Stimulated activated CD8-positive, alpha-beta memory T cell treated with anti-CD3 and anti-CD28 coated beads, Interleukin-4, amount 100 ng/mL, for 4 hours (primary cell): ENCODE measurements around the gene DHCR24.

Experiments used
- DNase-seq, 2 donors: peaks; one replicate each; pipeline ENCODE4 v3.0.0-alpha.2; 2020; ENCODE audit warnings: low read depth in 2 of 2, low spot score in 1 of 2

Gene DHCR24

GRCh38 chr1:54803761-54804470 is 83.1 kb downstream of the DHCR24 start:
- no peak for DNase-seq

DNA sequence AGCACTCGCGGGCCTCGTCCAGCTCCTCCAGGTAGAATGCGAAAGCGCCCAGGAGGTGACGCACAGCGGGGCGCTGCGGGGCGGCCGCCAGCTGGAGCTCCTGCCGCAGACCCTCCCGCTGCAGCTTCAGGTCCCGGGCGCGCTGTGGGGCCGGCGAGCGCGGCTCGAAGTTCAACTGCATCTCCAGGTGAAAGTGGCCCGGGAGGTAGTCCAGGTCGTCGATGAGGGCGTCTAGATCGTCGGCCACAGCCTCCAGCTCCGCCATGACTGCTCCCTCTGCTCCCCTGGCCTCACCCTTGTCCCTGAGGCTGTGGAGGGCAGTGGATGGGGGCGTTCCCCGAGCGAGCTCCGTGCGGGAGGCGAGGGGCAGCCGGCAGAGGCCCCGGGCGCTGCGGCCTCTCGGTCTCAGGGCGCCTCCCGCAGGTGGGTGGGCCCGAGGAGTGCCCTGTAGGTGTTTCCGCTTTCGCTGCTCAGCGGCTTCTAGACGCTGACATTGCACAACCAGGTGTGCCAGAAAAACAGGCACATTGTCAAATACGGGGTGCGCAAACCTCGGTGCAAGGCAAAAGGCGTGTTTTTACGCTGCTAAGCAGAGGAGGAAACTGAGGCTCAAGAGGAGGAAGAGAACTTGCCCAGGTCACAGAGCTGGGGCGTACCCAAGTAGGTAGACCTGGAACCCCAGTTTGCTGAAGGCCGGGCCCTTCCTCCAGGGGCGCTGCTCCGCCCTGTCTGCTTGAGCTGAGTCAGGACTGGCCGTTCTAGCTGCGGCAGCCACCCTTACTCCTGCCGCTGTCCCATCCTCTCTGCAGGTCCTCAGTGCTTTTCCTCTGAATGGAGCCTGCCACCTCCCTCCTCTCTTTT is 85.9 kb downstream of the DHCR24 start, which contains the start of gene TTC22:
TTC22 (minus strand) TSS at position 425 of the 861 bp plus-strand sequence; CDS start at position 265, 160 bp downstream.
- DNase-seq, result peak; percentile 32 to 38

DNA sequence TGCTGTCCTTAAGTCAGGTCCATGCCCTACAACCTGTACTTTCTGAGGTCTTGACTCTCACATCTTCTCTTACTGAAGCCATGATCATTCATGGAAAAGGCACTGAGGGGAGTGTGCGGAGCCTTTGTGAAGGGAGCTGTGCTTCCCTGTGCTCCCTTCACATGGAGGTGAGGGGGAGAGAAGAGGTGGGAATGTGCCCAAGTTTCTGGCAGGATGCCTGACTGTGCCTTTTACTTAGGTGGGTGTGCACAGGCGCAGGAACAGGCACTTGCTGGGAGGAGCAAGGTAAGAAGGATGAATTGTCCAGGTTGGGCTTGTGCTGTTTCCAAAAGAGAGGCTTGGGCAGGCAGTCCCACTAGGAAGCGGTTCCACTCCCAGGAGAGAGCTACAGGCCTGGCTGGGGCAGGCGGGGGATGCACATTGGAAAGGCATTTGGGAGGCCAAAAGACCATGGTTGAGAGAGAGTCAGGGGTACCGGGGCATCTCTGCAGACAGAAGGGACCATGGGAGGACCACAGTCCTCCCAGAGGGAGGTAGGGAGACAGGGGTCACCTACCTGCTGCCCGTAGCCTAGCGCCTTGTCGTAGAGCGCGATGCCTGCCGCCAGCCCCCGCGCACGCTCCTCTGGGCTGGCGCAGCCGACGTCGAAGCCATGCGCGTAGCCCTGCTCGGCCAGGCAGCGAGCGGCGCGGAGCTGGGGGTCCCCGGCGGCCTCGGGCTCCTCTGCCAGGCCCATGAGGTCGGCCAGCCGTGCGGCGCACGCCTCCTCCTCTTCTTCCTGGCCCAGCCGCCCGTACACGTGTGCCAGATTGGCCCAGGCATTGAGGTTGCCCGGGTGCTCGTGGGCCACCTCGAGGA is 86.7 kb downstream of the DHCR24 start:
- DNase-seq, result no peak
